Measurements from ENCODE around the gene ZSCAN30.

The ZSCAN30 gene

GRCh38 chr18:35264409-35264808, 25.6 kb downstream of the ZSCAN30 start:
- ATAC-seq (ENCODE audit: low read depth) (no peak), DNase-seq (ENCODE audit: low spot score) (no peak)
- Histone ChIP-seq H3K4me1 (ENCODE audit: insufficient read depth, poor library complexity, severe bottlenecking) (no peaks in the 10 kb centered on the region), H3K36me3 (ENCODE audit: low read depth) (no peaks in the 10 kb centered on the region), H3K4me3 (ENCODE audit: severe bottlenecking) (no peak overlapping the region), H3K27me3 (ENCODE audit: insufficient read depth, poor library complexity, severe bottlenecking) (no peaks in the 10 kb centered on the region), H3K27ac (ENCODE audit: poor library complexity, severe bottlenecking) (no peak overlapping the region), H3K9me3 (ENCODE audit: severe bottlenecking) (peaks cover 3% of the 10 kb centered on the region)
- TF ChIP-seq, protein P1, sequence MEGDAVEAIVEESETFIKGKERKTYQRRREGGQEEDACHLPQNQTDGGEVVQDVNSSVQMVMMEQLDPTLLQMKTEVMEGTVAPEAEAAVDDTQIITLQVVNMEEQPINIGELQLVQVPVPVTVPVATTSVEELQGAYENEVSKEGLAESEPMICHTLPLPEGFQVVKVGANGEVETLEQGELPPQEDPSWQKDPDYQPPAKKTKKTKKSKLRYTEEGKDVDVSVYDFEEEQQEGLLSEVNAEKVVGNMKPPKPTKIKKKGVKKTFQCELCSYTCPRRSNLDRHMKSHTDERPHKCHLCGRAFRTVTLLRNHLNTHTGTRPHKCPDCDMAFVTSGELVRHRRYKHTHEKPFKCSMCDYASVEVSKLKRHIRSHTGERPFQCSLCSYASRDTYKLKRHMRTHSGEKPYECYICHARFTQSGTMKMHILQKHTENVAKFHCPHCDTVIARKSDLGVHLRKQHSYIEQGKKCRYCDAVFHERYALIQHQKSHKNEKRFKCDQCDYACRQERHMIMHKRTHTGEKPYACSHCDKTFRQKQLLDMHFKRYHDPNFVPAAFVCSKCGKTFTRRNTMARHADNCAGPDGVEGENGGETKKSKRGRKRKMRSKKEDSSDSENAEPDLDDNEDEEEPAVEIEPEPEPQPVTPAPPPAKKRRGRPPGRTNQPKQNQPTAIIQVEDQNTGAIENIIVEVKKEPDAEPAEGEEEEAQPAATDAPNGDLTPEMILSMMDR (IDR thresholded peaks at IDR 0.05; ENCODE audit: poor library complexity, severe bottlenecking) = no peak

DNA sequence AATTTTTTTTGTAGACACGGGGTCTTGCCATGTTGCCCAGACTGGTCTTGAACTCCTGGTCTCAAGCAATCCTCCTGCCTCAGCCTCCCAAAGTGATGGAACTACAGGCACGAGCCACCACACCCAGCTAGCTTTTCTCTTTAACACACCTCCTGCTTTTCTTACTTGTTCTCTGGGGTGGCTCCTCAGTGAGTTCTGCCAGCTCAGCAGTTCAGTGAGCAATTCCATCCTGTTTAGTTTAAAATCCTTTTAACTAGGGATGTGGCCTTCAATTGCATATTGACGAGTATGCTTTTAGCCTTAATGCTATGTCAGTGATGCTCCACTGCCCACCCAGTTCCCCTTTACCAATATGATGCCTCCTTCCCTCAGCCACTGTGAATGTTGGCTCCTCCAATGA, 33.1 kb downstream of the ZSCAN30 start:
- H3K27ac ChIP-seq (ENCODE audit: poor library complexity, severe bottlenecking) = no peak overlapping the region
- ATAC-seq (ENCODE audit: low read depth) (no peak), DNase-seq (ENCODE audit: low spot score) (no peak)
- H3K4me1 ChIP-seq (ENCODE audit: insufficient read depth, poor library complexity, severe bottlenecking) = no peaks in the 10 kb centered on the region
- TF ChIP-seq, protein P1 (IDR thresholded peaks at IDR 0.05; ENCODE audit: poor library complexity, severe bottlenecking) = no peak
- no peaks in the 10 kb centered on the region for H3K27me3 ChIP-seq (ENCODE audit: insufficient read depth, poor library complexity, severe bottlenecking)
- H3K36me3 ChIP-seq (ENCODE audit: low read depth) = peaks cover 4% of the 10 kb centered on the region; the same call in 1 of the 2 replicates
- peaks cover 2% of the 10 kb centered on the region for H3K9me3 ChIP-seq (ENCODE audit: severe bottlenecking)
- no peak overlapping the region for H3K4me3 ChIP-seq (ENCODE audit: severe bottlenecking)

DNA sequence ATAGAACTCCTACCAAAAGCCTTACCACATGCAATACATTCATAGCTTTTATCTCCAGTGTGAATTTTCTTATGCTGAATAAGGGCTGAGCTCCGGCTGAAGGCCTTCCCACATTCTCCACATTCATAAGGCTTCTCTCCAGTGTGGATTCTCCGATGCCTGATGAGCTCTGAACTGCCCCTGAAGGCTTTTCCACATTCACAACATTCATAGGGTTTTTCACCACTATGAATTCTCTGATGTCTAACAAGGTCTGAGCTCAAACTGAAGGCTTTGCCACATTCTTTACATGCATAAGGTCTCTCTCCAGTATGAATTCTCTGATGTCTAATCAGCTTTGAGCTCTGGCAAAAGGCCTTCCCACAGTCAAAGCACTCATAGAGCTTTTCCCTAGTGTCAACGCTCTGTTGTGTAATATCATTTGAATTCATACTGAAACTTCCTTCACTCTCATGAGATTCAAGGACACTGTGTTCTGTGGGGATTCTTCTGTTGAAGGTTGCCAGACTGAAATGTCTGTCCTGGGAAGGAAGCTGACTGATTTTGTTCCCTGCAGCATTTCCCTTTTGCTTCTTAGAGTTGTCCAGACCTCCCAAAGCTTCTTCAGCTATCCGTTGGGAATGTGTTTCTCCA, 36.3 kb downstream of the ZSCAN30 start:
- DNase-seq (ENCODE audit: low spot score) = no peak
- peaks cover 2% of the 10 kb centered on the region for H3K9me3 ChIP-seq (ENCODE audit: severe bottlenecking)
- H3K27ac ChIP-seq (ENCODE audit: poor library complexity, severe bottlenecking) = no peak overlapping the region
- peaks cover 9% of the 10 kb centered on the region; the same call in 1 of the 2 replicates for H3K36me3 ChIP-seq (ENCODE audit: low read depth)
- no peak overlapping the region for H3K4me3 ChIP-seq (ENCODE audit: severe bottlenecking)
- no peaks in the 10 kb centered on the region for H3K27me3 ChIP-seq (ENCODE audit: insufficient read depth, poor library complexity, severe bottlenecking)
- H3K4me1 ChIP-seq (ENCODE audit: insufficient read depth, poor library complexity, severe bottlenecking) = no peaks in the 10 kb centered on the region
- TF ChIP-seq, protein P1 (IDR thresholded peaks at IDR 0.05; ENCODE audit: poor library complexity, severe bottlenecking) = no peak
- no peak for ATAC-seq (ENCODE audit: low read depth)

DNA sequence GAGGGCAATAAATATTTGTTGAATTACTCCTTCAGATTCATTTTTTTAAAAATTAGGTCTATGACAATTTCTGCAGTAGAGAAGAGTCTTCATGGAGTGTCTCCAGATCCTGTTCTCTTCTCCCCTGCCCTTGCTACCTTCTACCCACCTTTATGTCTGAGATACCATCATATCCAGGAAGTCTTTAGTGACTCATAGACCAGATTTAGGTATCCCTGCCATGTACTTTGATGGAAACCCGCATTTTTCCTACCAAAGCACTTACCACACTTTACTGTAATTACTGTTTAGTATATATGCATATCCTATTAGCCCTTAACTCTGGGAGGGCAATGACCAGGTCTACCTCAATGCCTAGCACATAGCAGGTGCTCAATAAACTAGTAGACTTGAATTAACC, 37.6 kb downstream of the ZSCAN30 start:
- peaks cover 2% of the 10 kb centered on the region for H3K9me3 ChIP-seq (ENCODE audit: severe bottlenecking)
- DNase-seq (ENCODE audit: low spot score) (no peak), ATAC-seq (ENCODE audit: low read depth) (no peak)
- H3K36me3 ChIP-seq (ENCODE audit: low read depth) = peaks cover 21% of the 10 kb centered on the region
- TF ChIP-seq, protein P1 (IDR thresholded peaks at IDR 0.05; ENCODE audit: poor library complexity, severe bottlenecking) = no peak
- no peaks in the 10 kb centered on the region for H3K27me3 ChIP-seq (ENCODE audit: insufficient read depth, poor library complexity, severe bottlenecking)
- no peak overlapping the region for H3K27ac ChIP-seq (ENCODE audit: poor library complexity, severe bottlenecking)
- no peak overlapping the region for H3K4me3 ChIP-seq (ENCODE audit: severe bottlenecking)
- no peaks in the 10 kb centered on the region for H3K4me1 ChIP-seq (ENCODE audit: insufficient read depth, poor library complexity, severe bottlenecking)

DNA sequence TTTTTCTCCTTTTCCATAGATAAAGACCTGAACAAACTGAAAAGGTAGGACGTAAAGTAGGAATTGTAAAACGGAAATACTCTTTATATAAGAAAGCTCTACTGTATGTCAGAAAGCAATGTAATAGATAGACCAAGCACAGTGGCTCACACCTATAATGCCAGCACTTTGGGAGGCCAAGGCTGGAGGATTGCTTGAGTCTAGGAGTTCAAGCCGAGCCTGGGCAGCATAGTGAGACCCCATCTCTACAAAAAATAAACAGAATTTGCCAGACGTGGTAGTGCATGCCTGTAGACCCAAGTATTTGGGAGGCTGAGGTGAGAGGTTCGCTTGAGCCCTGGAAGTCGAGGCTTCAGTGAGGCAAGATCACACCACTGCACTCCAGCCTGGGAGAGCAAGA, 41.6 kb downstream of the ZSCAN30 start:
- H3K27me3 ChIP-seq (ENCODE audit: insufficient read depth, poor library complexity, severe bottlenecking) = no peaks in the 10 kb centered on the region
- DNase-seq (ENCODE audit: low spot score) = no peak
- TF ChIP-seq, protein P1 (IDR thresholded peaks at IDR 0.05; ENCODE audit: poor library complexity, severe bottlenecking) = no peak
- H3K4me3 ChIP-seq (ENCODE audit: severe bottlenecking) = no peak overlapping the region
- H3K9me3 ChIP-seq (ENCODE audit: severe bottlenecking) = no peaks in the 10 kb centered on the region
- H3K36me3 ChIP-seq (ENCODE audit: low read depth) = peaks cover 48% of the 10 kb centered on the region
- no peak overlapping the region for H3K27ac ChIP-seq (ENCODE audit: poor library complexity, severe bottlenecking)
- H3K4me1 ChIP-seq (ENCODE audit: insufficient read depth, poor library complexity, severe bottlenecking) = no peaks in the 10 kb centered on the region
- no peak for ATAC-seq (ENCODE audit: low read depth)
